K562 (cell line): ENCODE results near the gene SPTLC2. TPM values are rescaled to one million over a fixed set of nuclear protein-coding genes. Genes with fewer than 3 reads are reported as not detected.

Experiments used
- BCL6 ChIP-seq: fragments of 250-450 bp; sonication (Bioruptor Pico); IDR thresholded peaks from 2 replicates; pipeline ENCODE4 v1.4.0; 2020
- CBFA2T3 ChIP-seq: fragments of 450-650 bp; IDR thresholded peaks from 2 replicates; pipeline ENCODE4 v1.6.1; 2017
- DMBX1 ChIP-seq: fragments of 250-450 bp; sonication (Bioruptor Pico); IDR thresholded peaks from 2 replicates; pipeline ENCODE4 v1.8.0; 2022; ENCODE audit warnings: inconsistent platforms, mild to moderate bottlenecking, moderate library complexity, borderline replicate concordance
- DNMT1 ChIP-seq: fragments of 450-650 bp; IDR thresholded peaks from 2 replicates; pipeline ENCODE4 v1.6.1; 2016; ENCODE audit warnings: antibody characterized with exemption, mild to moderate bottlenecking
- FOXK2 ChIP-seq, 2 experiments: fragments of 450-650 bp; IDR thresholded peaks in 1 of 2; conservative IDR thresholded peaks in 1 of 2; 2 replicates each; pipeline ENCODE4 v1.6.1; 2016; ENCODE audit warnings: low read depth in 2 of 2, mild to moderate bottlenecking in 1 of 2
- GATAD2A ChIP-seq: fragments of 450-650 bp; IDR thresholded peaks from 2 replicates; pipeline ENCODE4 v1.6.1; 2017
- NELFE ChIP-seq: IDR thresholded peaks from 2 replicates; pipeline ENCODE4 v1.6.1; 2011; ENCODE audit warnings: mild to moderate bottlenecking; ENCODE audit not compliant: insufficient read depth, insufficient read length
- PCBP1 ChIP-seq: fragments of 200-400 bp; formaldehyde crosslinking; IDR thresholded peaks from 2 replicates; pipeline ENCODE4 v1.6.1; 2018; ENCODE audit warnings: mild to moderate bottlenecking, low read depth, low read length; ENCODE audit not compliant: poor library complexity, severe bottlenecking
- TAL1 ChIP-seq: fragments of 450-650 bp; IDR thresholded peaks from 2 replicates; pipeline ENCODE4 v1.6.1; 2016; ENCODE audit warnings: mild to moderate bottlenecking
- TBP ChIP-seq: optimal IDR thresholded peaks from 2 replicates; pipeline ENCODE3; 2011; ENCODE audit warnings: low read depth, low read length, improper control_type of control experiment
- TEAD4 ChIP-seq, 2 experiments: sonication (generic) in 1 of 2; formaldehyde crosslinking in 1 of 2; IDR thresholded peaks; 2 replicates each; pipeline versions ENCODE4 v1.6.1 to v1.8.0; 2012 to 2022; ENCODE audit warnings: borderline replicate concordance in 1 of 2, inconsistent platforms in 1 of 2, low read length in 1 of 2, mild to moderate bottlenecking in 1 of 2, missing genetic modification reagents in 1 of 2
- ZBTB5 ChIP-seq: fragments of 450-650 bp; IDR thresholded peaks from 2 replicates; pipeline ENCODE4 v1.6.1; 2017; ENCODE audit warnings: antibody characterized with exemption
- ZNF407 ChIP-seq: fragments of 450-650 bp; IDR thresholded peaks from 2 replicates; pipeline ENCODE4 v1.6.1; 2016; ENCODE audit warnings: low read depth
- polyA plus RNA-seq, 8 experiments: library from polyadenylated mRNA; depleted of rRNA in 4 of 8; stranded (reverse) in 5 of 8; unstranded in 3 of 8; fragments of >200 nt; fragmentation: Nextera tagmentation in 2 of 8; fragmentation: Illumina TruSeq in 1 of 8; extraction: Ambion mirVana in 2 of 8; extraction: Trizol in 1 of 8; gene quantifications; 2 replicates each; pipeline versions ENCODE4 v1.2.1 to v1.2.3, GENCODE V29; 2011 to 2014; ENCODE audit warnings: inconsistent platforms in 1 of 8, missing spikeins in 1 of 8
- total RNA-seq, 7 experiments: library from RNA; depleted of rRNA in 6 of 7; stranded (reverse); fragments of >200 nt in 6 of 7; fragmentation: Illumina TruSeq in 2 of 7; extraction: Trizol in 2 of 7; gene quantifications; 2 replicates each; pipeline versions ENCODE4 v1.2.1 to v1.2.3, GENCODE V29; 2011 to 2021; ENCODE audit warnings: low replicate concordance in 1 of 7
- TF ChIP-seq, protein P1 (sequence below): IDR thresholded peaks from 2 replicates; pipeline ENCODE4 v1.6.1; 2016; ENCODE audit warnings: missing genetic modification characterization, missing compliant biosample characterization
- TF ChIP-seq, protein P2 (sequence below): sonication (generic); IDR thresholded peaks from 2 replicates; pipeline ENCODE4 v1.6.1; 2016

SPTLC2 gene
- total and polyA plus RNA-seq, 9 of the 15 experiments (the other 6 are each of a cell fraction or from before 2014, with no cell fraction given) = 4.5 to 30.4 (median 14.0) TPM

GRCh38 chr14:77543240-77543551 is 73.2 kb downstream of the SPTLC2 start (continued):
- TF ChIP-seq, protein P1, sequence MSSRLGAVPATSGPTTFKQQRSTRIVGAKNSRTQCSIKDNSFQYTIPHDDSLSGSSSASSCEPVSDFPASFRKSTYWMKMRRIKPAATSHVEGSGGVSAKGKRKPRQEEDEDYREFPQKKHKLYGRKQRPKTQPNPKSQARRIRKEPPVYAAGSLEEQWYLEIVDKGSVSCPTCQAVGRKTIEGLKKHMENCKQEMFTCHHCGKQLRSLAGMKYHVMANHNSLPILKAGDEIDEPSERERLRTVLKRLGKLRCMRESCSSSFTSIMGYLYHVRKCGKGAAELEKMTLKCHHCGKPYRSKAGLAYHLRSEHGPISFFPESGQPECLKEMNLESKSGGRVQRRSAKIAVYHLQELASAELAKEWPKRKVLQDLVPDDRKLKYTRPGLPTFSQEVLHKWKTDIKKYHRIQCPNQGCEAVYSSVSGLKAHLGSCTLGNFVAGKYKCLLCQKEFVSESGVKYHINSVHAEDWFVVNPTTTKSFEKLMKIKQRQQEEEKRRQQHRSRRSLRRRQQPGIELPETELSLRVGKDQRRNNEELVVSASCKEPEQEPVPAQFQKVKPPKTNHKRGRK (tag) = no peak
- TF ChIP-seq PCBP1 (no peak), CBFA2T3 (peak; percentile 63), DNMT1 (no peak), TAL1 (peak; percentile 21; the same call in 1 of the 2 replicates), ZBTB5 (no peak), NELFE (no peak), DMBX1 (CRISPR knock-in tag) (no peak), TEAD4 (IDR thresholded peaks at IDR 0.05; ENCODE audit: low read length) (0 out of 2 replicates have a peak, but pooled peaks have one; percentile 19), TEAD4 (CRISPR knock-in tag; IDR thresholded peaks at IDR 0.05; ENCODE audit: borderline replicate concordance) (no peak), FOXK2 (conservative IDR thresholded peaks at IDR 0.05 in 1 of 2, IDR thresholded peaks at IDR 0.05 in 1 of 2; ENCODE audit: low read depth in 2 of 2) (0 out of 4 replicates have a peak, but pooled peaks of 1 of the 2 experiments have one; percentile 32), GATAD2A (no peak), BCL6 (CRISPR knock-in tag) (no peak), TBP (no peak), ZNF407 (no peak)
- TF ChIP-seq, protein P2, sequence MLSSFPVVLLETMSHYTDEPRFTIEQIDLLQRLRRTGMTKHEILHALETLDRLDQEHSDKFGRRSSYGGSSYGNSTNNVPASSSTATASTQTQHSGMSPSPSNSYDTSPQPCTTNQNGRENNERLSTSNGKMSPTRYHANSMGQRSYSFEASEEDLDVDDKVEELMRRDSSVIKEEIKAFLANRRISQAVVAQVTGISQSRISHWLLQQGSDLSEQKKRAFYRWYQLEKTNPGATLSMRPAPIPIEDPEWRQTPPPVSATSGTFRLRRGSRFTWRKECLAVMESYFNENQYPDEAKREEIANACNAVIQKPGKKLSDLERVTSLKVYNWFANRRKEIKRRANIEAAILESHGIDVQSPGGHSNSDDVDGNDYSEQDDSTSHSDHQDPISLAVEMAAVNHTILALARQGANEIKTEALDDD = peak; percentile 97
